HG02885 (cell line): ENCODE results near the gene SRSF3.

Source experiments
- ATAC-seq: cut with Tn5 transposase; IDR thresholded peaks from one replicate; pipeline ENCODE4 v1.9.1; 2021; ENCODE audit warnings: mild to moderate bottlenecking; ENCODE audit not compliant: unreplicated experiment, poor library complexity

SRSF3 gene

GRCh38 chr6:36618366-36619355 lies 24.5 kb downstream of the SRSF3 start:
- no peak for ATAC-seq

- no peak for ATAC-seq
Observed at GRCh38 chr6:36621371-36621855, 27.3 kb downstream of the SRSF3 start.

- no peak for ATAC-seq
Observed at GRCh38 chr6:36622901-36623546, 28.9 kb downstream of the SRSF3 start.

GRCh38 chr6:36623547-36624459 lies 29.6 kb downstream of the SRSF3 start:
- peak; percentile 61 for ATAC-seq

GRCh38 chr6:36624461-36625157 lies 30.4 kb downstream of the SRSF3 start:
- ATAC-seq, result no peak

- ATAC-seq, result no peak
Observed at GRCh38 chr6:36625158-36625919, 31.2 kb downstream of the SRSF3 start.

- no peak for ATAC-seq
Observed at GRCh38 chr6:36626636-36627035, 32.5 kb downstream of the SRSF3 start.

- no peak for ATAC-seq
Observed at GRCh38 chr6:36627141-36627540, 33.0 kb downstream of the SRSF3 start.

- ATAC-seq, result no peak
Observed at GRCh38 chr6:36627801-36628246, 33.7 kb downstream of the SRSF3 start.

GRCh38 chr6:36629784-36630183 lies 35.6 kb downstream of the SRSF3 start:
- no peak for ATAC-seq

- ATAC-seq, result no peak
Observed at GRCh38 chr6:36631326-36632011, 37.3 kb downstream of the SRSF3 start.

- no peak for ATAC-seq
Observed at GRCh38 chr6:36633370-36633769, 39.2 kb downstream of the SRSF3 start.

GRCh38 chr6:36633915-36634314 lies 39.8 kb downstream of the SRSF3 start:
- no peak for ATAC-seq

GRCh38 chr6:36634317-36635108 lies 40.4 kb downstream of the SRSF3 start:
- no peak for ATAC-seq

GRCh38 chr6:36636283-36636682 lies 42.1 kb downstream of the SRSF3 start:
- ATAC-seq, result no peak

- no peak for ATAC-seq
Observed at GRCh38 chr6:36636687-36637418, 42.7 kb downstream of the SRSF3 start.

- no peak for ATAC-seq
Observed at GRCh38 chr6:36638579-36638978, 44.4 kb downstream of the SRSF3 start.
